Keratinocyte (primary cell): ENCODE results near the gene PCCA. TPM values are rescaled to one million over a fixed set of nuclear protein-coding genes. Genes with fewer than 3 reads are reported as not detected.

ENCODE experiments used
- DNase-seq: peaks from one replicate; pipeline ENCODE4 v3.0.0-alpha.2; 2011; ENCODE audit warnings: low read depth, missing footprints, low spot score
- FAIRE-seq: peaks from 2 replicates; lab custom pipeline; 2011; peaks lifted over from hg19 to GRCh38; lab: Jason Lieb, UNC
- H2AFZ ChIP-seq: 2 replicates; pipeline ENCODE4 v1.6.0; 2012; ENCODE audit warnings: low read length, control low read depth, inconsistent platforms; ENCODE audit not compliant: control insufficient read depth
- H3K27ac ChIP-seq: 2 replicates; pipeline ENCODE4 v1.5.1; 2011; ENCODE audit warnings: low read length; ENCODE audit not compliant: control insufficient read depth, insufficient read depth
- H3K27me3 ChIP-seq: 3 replicates; pipeline ENCODE4 v1.6.0; 2011; ENCODE audit warnings: low read length; ENCODE audit not compliant: control insufficient read depth, insufficient read depth; ENCODE audit errors: extremely low read depth
- H3K36me3 ChIP-seq, 2 experiments: 2 replicates in 1 of 2; 3 replicates in 1 of 2; pipeline ENCODE4 v1.5.1; 2011; ENCODE audit warnings: low read length in 2 of 2, mild to moderate bottlenecking in 1 of 2; ENCODE audit not compliant: control insufficient read depth in 2 of 2, insufficient read depth in 2 of 2; ENCODE audit errors: extremely low read depth in 1 of 2
- H3K4me1 ChIP-seq: 3 replicates; pipeline ENCODE4 v1.5.1; 2011; ENCODE audit warnings: low read length; ENCODE audit not compliant: control insufficient read depth, insufficient read depth; ENCODE audit errors: extremely low read depth
- H3K4me2 ChIP-seq: 3 replicates; pipeline ENCODE4 v1.6.0; 2011; ENCODE audit warnings: low read depth, low read length; ENCODE audit not compliant: control insufficient read depth, insufficient read depth; ENCODE audit errors: extremely low read depth
- H3K4me3 ChIP-seq, 3 experiments: fragments of 200-600 bp in 1 of 3; sonication (generic) in 1 of 3; 2 replicates in 2 of 3; 3 replicates in 1 of 3; pipeline ENCODE4 v1.5.1; 2011 to 2016; ENCODE audit warnings: low read length in 3 of 3, mild to moderate bottlenecking in 3 of 3, control low read depth in 2 of 3, inconsistent platforms in 1 of 3, low read depth in 1 of 3, mixed read lengths in 1 of 3, mixed run types in 1 of 3, moderate library complexity in 1 of 3; ENCODE audit not compliant: control insufficient read depth in 2 of 3, insufficient read depth in 2 of 3; ENCODE audit errors: extremely low read depth in 1 of 3
- H3K79me2 ChIP-seq: 2 replicates; pipeline ENCODE4 v1.6.0; 2012; ENCODE audit warnings: low read length; ENCODE audit not compliant: control insufficient read depth, insufficient read depth
- H3K9ac ChIP-seq: 3 replicates; pipeline ENCODE4 v1.6.0; 2011; ENCODE audit warnings: low read length; ENCODE audit not compliant: control insufficient read depth, insufficient read depth; ENCODE audit errors: extremely low read depth
- H3K9me1 ChIP-seq: 3 replicates; pipeline ENCODE4 v1.6.0; 2011; ENCODE audit warnings: low read length; ENCODE audit not compliant: control insufficient read depth, insufficient read depth; ENCODE audit errors: extremely low read depth
- H3K9me3 ChIP-seq: 2 replicates; pipeline ENCODE4 v1.5.1; 2012; ENCODE audit warnings: low read depth, low read length; ENCODE audit not compliant: control insufficient read depth
- H4K20me1 ChIP-seq: 3 replicates; pipeline ENCODE4 v1.6.0; 2011; ENCODE audit warnings: low read length; ENCODE audit not compliant: control insufficient read depth, insufficient read depth; ENCODE audit errors: extremely low read depth
- EZH2 ChIP-seq: IDR thresholded peaks from one replicate; pipeline ENCODE4 v1.6.1; 2012; ENCODE audit warnings: inconsistent platforms, mild to moderate bottlenecking, low read length, moderate library complexity
- dilution Hi-C: fragments of 300-500 bp; cut with MboI; formaldehyde crosslinking; loops from one replicate; pipeline ENCODE4 v1.7.0; 2020; ENCODE audit warnings: low sequenced_read_pairs; ENCODE audit not compliant: extremely low pct_ligation_motif_present
- polyA plus RNA-seq, 5 experiments: library from polyadenylated mRNA; depleted of rRNA in 3 of 5; stranded (reverse) in 3 of 5; stranded (forward) in 1 of 5; unstranded in 1 of 5; fragments of >200 nt; gene quantifications; 1 replicate in 1 of 5; 2 replicates in 3 of 5; 3 replicates in 1 of 5; pipeline versions ENCODE4 v1.2.1 to v1.2.3, GENCODE V29; 2011 to 2012; ENCODE audit warnings: missing spikeins in 2 of 5, low read depth in 1 of 5, low replicate concordance in 1 of 5
- TF ChIP-seq, protein P1 (sequence below), 3 experiments: IDR thresholded peaks in 1 of 3; conservative IDR thresholded peaks in 1 of 3; optimal IDR thresholded peaks in 1 of 3; 2 replicates in 2 of 3; 3 replicates in 1 of 3; pipeline versions ENCODE3 to v1.5.1; 2011; ENCODE audit warnings: low read length in 3 of 3, mild to moderate bottlenecking in 3 of 3, moderate library complexity in 2 of 3, control low read depth in 1 of 3, inconsistent platforms in 1 of 3; ENCODE audit not compliant: insufficient read depth in 2 of 3; ENCODE audit errors: extremely low read depth in 1 of 3

PCCA gene
- polyA plus RNA-seq, 1 donor (not counting 4 experiments of a cell fraction or from before 2014, with no cell fraction given): 8.1 TPM

DNA sequence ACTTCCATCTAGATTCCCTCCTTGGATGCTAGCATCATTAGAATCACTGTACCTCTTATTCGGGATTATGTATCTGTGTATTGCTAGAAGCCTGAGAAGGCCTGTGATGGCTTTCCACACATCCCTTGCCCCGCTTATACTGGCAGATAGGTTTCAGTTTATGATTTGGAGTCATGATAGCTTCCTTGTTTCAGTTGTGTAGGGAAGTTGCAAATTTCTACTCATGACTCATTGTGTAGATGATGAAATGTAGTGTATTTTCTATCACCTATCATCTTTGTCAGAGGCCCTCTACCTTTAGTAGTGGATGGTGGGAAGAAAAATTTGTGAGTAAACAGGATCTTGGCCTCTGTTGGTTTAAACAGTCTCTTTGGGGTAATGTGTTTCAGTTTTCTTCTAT lies 334.5 kb downstream of the PCCA start:
- Histone ChIP-seq H3K4me1 (peaks cover 7% of the 10 kb centered on the region), H3K27ac (peak overlapping the region; percentile 47), H3K4me2 (no peak overlapping the region), H4K20me1 (no peaks in the 10 kb centered on the region), H3K9me1 (no peaks in the 10 kb centered on the region), H3K79me2 (no peaks in the 10 kb centered on the region), H2AFZ (no peak overlapping the region), H3K9ac (no peak overlapping the region), H3K36me3 (no peaks in the 10 kb centered on the region), H3K27me3 (no peaks in the 10 kb centered on the region), H3K9me3 (no peaks in the 10 kb centered on the region), H3K4me3 (no peak overlapping the region)
- TF ChIP-seq, protein P1, sequence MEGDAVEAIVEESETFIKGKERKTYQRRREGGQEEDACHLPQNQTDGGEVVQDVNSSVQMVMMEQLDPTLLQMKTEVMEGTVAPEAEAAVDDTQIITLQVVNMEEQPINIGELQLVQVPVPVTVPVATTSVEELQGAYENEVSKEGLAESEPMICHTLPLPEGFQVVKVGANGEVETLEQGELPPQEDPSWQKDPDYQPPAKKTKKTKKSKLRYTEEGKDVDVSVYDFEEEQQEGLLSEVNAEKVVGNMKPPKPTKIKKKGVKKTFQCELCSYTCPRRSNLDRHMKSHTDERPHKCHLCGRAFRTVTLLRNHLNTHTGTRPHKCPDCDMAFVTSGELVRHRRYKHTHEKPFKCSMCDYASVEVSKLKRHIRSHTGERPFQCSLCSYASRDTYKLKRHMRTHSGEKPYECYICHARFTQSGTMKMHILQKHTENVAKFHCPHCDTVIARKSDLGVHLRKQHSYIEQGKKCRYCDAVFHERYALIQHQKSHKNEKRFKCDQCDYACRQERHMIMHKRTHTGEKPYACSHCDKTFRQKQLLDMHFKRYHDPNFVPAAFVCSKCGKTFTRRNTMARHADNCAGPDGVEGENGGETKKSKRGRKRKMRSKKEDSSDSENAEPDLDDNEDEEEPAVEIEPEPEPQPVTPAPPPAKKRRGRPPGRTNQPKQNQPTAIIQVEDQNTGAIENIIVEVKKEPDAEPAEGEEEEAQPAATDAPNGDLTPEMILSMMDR (optimal IDR thresholded peaks at IDR 0.05 in 1 of 3, IDR thresholded peaks at IDR 0.05 in 1 of 3, conservative IDR thresholded peaks at IDR 0.05 in 1 of 3; ENCODE audit: extremely low read depth in 1 of 3, insufficient read depth in 2 of 3, low read length in 3 of 3): no peak
- no peak for TF ChIP-seq EZH2
- DNase-seq: no peak
- no peak for FAIRE-seq
- dilution Hi-C loops: no loop called here

DNA sequence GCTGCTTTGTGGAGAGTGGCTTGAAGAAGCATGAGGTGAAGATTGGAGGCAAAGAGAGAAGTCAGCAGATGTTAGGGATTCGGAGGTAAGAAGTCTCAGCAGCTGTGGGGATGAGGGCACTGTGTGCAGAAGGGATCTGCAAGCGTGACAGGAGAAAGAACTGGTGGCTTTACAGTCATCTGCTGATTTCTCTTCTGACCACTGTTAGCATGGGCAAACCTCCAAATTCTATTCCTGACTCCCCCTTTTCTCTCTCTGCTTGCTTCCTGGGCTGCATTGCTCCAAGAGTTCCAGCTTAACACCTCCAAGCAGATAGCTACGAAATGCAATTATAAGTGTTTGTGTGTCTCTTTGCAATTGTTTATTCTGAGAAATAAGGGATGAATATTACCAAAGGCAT lies 340.1 kb downstream of the PCCA start:
- no peak overlapping the region for H3K27ac ChIP-seq
- H4K20me1 ChIP-seq: no peaks in the 10 kb centered on the region
- no peaks in the 10 kb centered on the region for H3K9me3 ChIP-seq
- no peak overlapping the region for H3K4me3 ChIP-seq
- H3K36me3 ChIP-seq: no peaks in the 10 kb centered on the region
- no peaks in the 10 kb centered on the region for H3K4me1 ChIP-seq
- dilution Hi-C loops: no loop called here
- no peak overlapping the region for H3K9ac ChIP-seq
- H3K4me2 ChIP-seq: no peak overlapping the region
- no peaks in the 10 kb centered on the region for H3K27me3 ChIP-seq
- H2AFZ ChIP-seq: no peak overlapping the region
- DNase-seq: no peak
- no peaks in the 10 kb centered on the region for H3K9me1 ChIP-seq
- H3K79me2 ChIP-seq: no peaks in the 10 kb centered on the region
- FAIRE-seq: no peak
- TF ChIP-seq, protein P1 (optimal IDR thresholded peaks at IDR 0.05 in 1 of 3, IDR thresholded peaks at IDR 0.05 in 1 of 3, conservative IDR thresholded peaks at IDR 0.05 in 1 of 3; ENCODE audit: extremely low read depth in 1 of 3, insufficient read depth in 2 of 3, low read length in 3 of 3): no peak
- no peak for TF ChIP-seq EZH2
